ENCODE measurements around the gene GCAT.

- TF ChIP-seq POLR2A (IDR thresholded peaks at IDR 0.05; ENCODE audit: low read depth, low read length), result no peak
- TF ChIP-seq TAF1 (IDR thresholded peaks at IDR 0.05; ENCODE audit: borderline replicate concordance, low read depth, low read length), result no peak
- TF ChIP-seq POLR2AphosphoS5 (IDR thresholded peaks at IDR 0.05; ENCODE audit: low read depth, low read length), result no peak
These were observed 10.8 kb downstream of the GCAT start for GRCh38 chr22:37818409-37819104.
